SK-N-SH (cell line): ENCODE results near the gene PLEKHM3. TPM values are rescaled to one million over a fixed set of nuclear protein-coding genes. Genes with fewer than 3 reads are reported as not detected.
"Not testable (repeated sequence)": the region's sequence is repeated elsewhere in the genome, so short reads cannot be mapped to it uniquely, and the experiment has no call there.

ENCODE experiments used
- CTCF ChIA-PET: fragments of 300-600, 350-600 bp; formaldehyde crosslinking; extraction: SDS; loops from one replicate; lab custom pipeline; 2021; lab: Yijun Ruan, JAX
- POLR2A ChIA-PET: fragments of 350-600 bp; sonication (Branson Sonifier 250); formaldehyde crosslinking; extraction: SDS; loops from one replicate; lab custom pipeline; 2020; ENCODE audit warnings: antibody characterized with exemption, inconsistent platforms; lab: Yijun Ruan, JAX
- DNase-seq: peaks from one replicate; pipeline ENCODE4 v3.0.0; 2012
- H2AFZ ChIP-seq: fragments of 200-600 bp; sonication (generic); 2 replicates; pipeline ENCODE4 v1.8.1; 2016; ENCODE audit warnings: antibody characterized with exemption, mild to moderate bottlenecking, low read depth
- H3F3A ChIP-seq: fragments of 200-600 bp; sonication (generic); replicated peaks from 2 replicates; pipeline ENCODE3; 2016; ENCODE audit warnings: antibody characterized with exemption, mild to moderate bottlenecking; ENCODE audit not compliant: insufficient read depth
- H3K27ac ChIP-seq, 2 experiments: fragments of 200-500 bp in 1 of 2; fragments of 200-600 bp in 1 of 2; sonication (Bioruptor generic) in 1 of 2; sonication (generic), shearing (Covaris generic) in 1 of 2; 2 replicates each; pipeline versions ENCODE4 v1.5.1 to v1.6.1; 2014 to 2016; ENCODE audit warnings: low read depth in 2 of 2, inconsistent platforms in 1 of 2, low read length in 1 of 2, mild to moderate bottlenecking in 1 of 2, mixed read lengths in 1 of 2
- H3K27me3 ChIP-seq: fragments of 200-600 bp; sonication (generic), shearing (Covaris generic); 2 replicates; pipeline ENCODE4 v1.6.1; 2016; ENCODE audit warnings: mixed run types; ENCODE audit not compliant: insufficient read depth
- H3K36me3 ChIP-seq, 2 experiments: fragments of 200-500 bp in 1 of 2; fragments of 200-600 bp in 1 of 2; sonication (Bioruptor generic) in 1 of 2; sonication (generic) in 1 of 2; replicated peaks in 1 of 2; 2 replicates each; pipeline versions ENCODE3 to v1.5.1; 2014 to 2016; ENCODE audit warnings: low read length in 1 of 2, mild to moderate bottlenecking in 1 of 2; ENCODE audit not compliant: insufficient read depth in 2 of 2, control insufficient read depth in 1 of 2
- H3K4me1 ChIP-seq, 2 experiments: fragments of 200-500 bp in 1 of 2; fragments of 200-600 bp in 1 of 2; sonication (Bioruptor generic) in 1 of 2; sonication (generic), shearing (Covaris generic) in 1 of 2; 2 replicates each; pipeline versions ENCODE4 v1.5.1 to v1.6.1; 2014 to 2016; ENCODE audit warnings: low read depth in 1 of 2, low read length in 1 of 2, mixed run types in 1 of 2; ENCODE audit not compliant: insufficient read depth in 2 of 2, control insufficient read depth in 1 of 2
- H3K4me2 ChIP-seq: fragments of 200-600 bp; sonication (generic), shearing (Covaris generic); 2 replicates; pipeline ENCODE4 v1.6.1; 2017; ENCODE audit warnings: mixed run types
- H3K4me3 ChIP-seq, 2 experiments: fragments of 200-500 bp in 1 of 2; fragments of 200-600 bp in 1 of 2; sonication (Bioruptor generic) in 1 of 2; sonication (generic), shearing (Covaris generic) in 1 of 2; 2 replicates each; pipeline versions ENCODE4 v1.5.1 to v1.8.1; 2014 to 2016; ENCODE audit warnings: low read depth in 2 of 2, inconsistent platforms in 1 of 2, low read length in 1 of 2, mild to moderate bottlenecking in 1 of 2, mixed read lengths in 1 of 2, moderate library complexity in 1 of 2
- H3K79me2 ChIP-seq: fragments of 200-600 bp; sonication (generic); 2 replicates; pipeline ENCODE4 v1.8.1; 2017; ENCODE audit warnings: mild to moderate bottlenecking; ENCODE audit not compliant: insufficient read depth
- H3K9ac ChIP-seq: fragments of 200-600 bp; sonication (generic); 2 replicates; pipeline ENCODE4 v1.6.1; 2017; ENCODE audit warnings: mixed run types
- H3K9me2 ChIP-seq: fragments of 200-600 bp; sonication (generic); 2 replicates; pipeline ENCODE4 v1.6.1; 2017; ENCODE audit warnings: mixed run types
- H3K9me3 ChIP-seq: fragments of 200-600 bp; sonication (generic); 2 replicates; pipeline ENCODE4 v1.6.1; 2017; ENCODE audit warnings: mixed run types, mild to moderate bottlenecking, moderate library complexity
- H4K20me1 ChIP-seq: fragments of 200-600 bp; sonication (generic); 2 replicates; pipeline ENCODE4 v1.6.1; 2017; ENCODE audit warnings: mild to moderate bottlenecking, mixed run types; ENCODE audit not compliant: insufficient read depth
- CHD2 ChIP-seq: fragments of 150-350 bp; IDR thresholded peaks from 2 replicates; pipeline ENCODE4 v1.6.1; 2018; ENCODE audit warnings: low read length; ENCODE audit not compliant: partially characterized antibody
- FOSL2 ChIP-seq: IDR thresholded peaks from 2 replicates; pipeline ENCODE4 v1.4.0; 2012; ENCODE audit warnings: low read depth, mild to moderate bottlenecking, moderate library complexity, borderline replicate concordance
- FOXJ3 ChIP-seq: sonication (generic); formaldehyde crosslinking; IDR thresholded peaks from 2 replicates; pipeline ENCODE4 v1.5.1; 2020; ENCODE audit warnings: mild to moderate bottlenecking, missing genetic modification reagents
- FOXM1 ChIP-seq: IDR thresholded peaks from 2 replicates; pipeline ENCODE4 v1.4.0; 2012; ENCODE audit warnings: low read depth, mild to moderate bottlenecking
- GABPA ChIP-seq: IDR thresholded peaks from 2 replicates; pipeline ENCODE4 v1.4.0; 2012; ENCODE audit warnings: low read depth, mild to moderate bottlenecking
- GATA2 ChIP-seq: sonication (generic); formaldehyde crosslinking; IDR thresholded peaks from 2 replicates; pipeline ENCODE4 v1.5.0; 2020; ENCODE audit warnings: mild to moderate bottlenecking, missing genetic modification reagents
- IRF3 ChIP-seq: fragments of 150-350 bp; IDR thresholded peaks from 2 replicates; pipeline ENCODE4 v1.6.1; 2016; ENCODE audit warnings: mild to moderate bottlenecking, low read depth, low read length
- JUND ChIP-seq: IDR thresholded peaks from 2 replicates; pipeline ENCODE4 v1.4.0; 2012
- PBX3 ChIP-seq: IDR thresholded peaks from 2 replicates; pipeline ENCODE4; 2012
- SMC3 ChIP-seq: IDR thresholded peaks from 2 replicates; pipeline ENCODE4 v1.6.1; 2012; ENCODE audit warnings: low read depth, low read length, improper control_type of control experiment
- TCF12 ChIP-seq: IDR thresholded peaks from 2 replicates; pipeline ENCODE4 v1.4.0; 2012
- USF1 ChIP-seq: IDR thresholded peaks from 2 replicates; pipeline ENCODE4 v1.4.0; 2012; ENCODE audit warnings: low read depth, borderline replicate concordance
- ZBTB33 ChIP-seq: IDR thresholded peaks from 2 replicates; pipeline ENCODE4 v1.4.0; 2012; ENCODE audit warnings: low read depth, borderline replicate concordance
- WGBS: methylation state at CpG from one replicate; pipeline ENCODE4 v1.1.6; 2017; ENCODE audit warnings: low lambda C conversion rate; 5-methylcytosine and 5-hydroxymethylcytosine counted together
- polyA plus RNA-seq, 3 experiments: library from polyadenylated mRNA; depleted of rRNA; stranded (reverse); fragments of >200 nt; gene quantifications; 2 replicates each; pipeline ENCODE4 v1.2.3, GENCODE V29; 2012

Gene PLEKHM3
- polyA plus RNA-seq, 1 of the 3 experiments (the other 2 are of a cell fraction) = 1.9 TPM

- TF ChIP-seq GABPA = no peak
- TF ChIP-seq FOSL2 = no peak
Observed at GRCh38 chr2:207812726-207813080, 212.6 kb downstream of the PLEKHM3 start (continued).

- 94% methylated on average over 9 of the region's 9 CpGs for WGBS
- DNase-seq = no peak
- Histone ChIP-seq H3K9me2 (no peaks in the 10 kb centered on the region), H3K79me2 (no peaks in the 10 kb centered on the region), H3K27ac (no peak overlapping the region), H2AFZ (no peak overlapping the region), H3K4me3 (no peak overlapping the region), H4K20me1 (no peaks in the 10 kb centered on the region), H3K4me2 (no peak overlapping the region), H3K4me1 (peaks cover 0 to 3% of the 10 kb centered on the region in 2 experiments; a peak in 1 of 4 replicates), H3K9me3 (no peaks in the 10 kb centered on the region), H3K36me3 (no peaks in the 10 kb centered on the region), H3K27me3 (no peaks in the 10 kb centered on the region), H3K9ac (no peak overlapping the region)
- ChIA-PET CTCF (interaction anchor here (0.6 kb wide), 1 partner anchor 186 kb away, joined by 3 read pairs; no protein-coding TSS in a partner anchor), POLR2A (no interaction called here)
- TF ChIP-seq PBX3 = no peak
- TF ChIP-seq JUND = no peak
- no peak for TF ChIP-seq ZBTB33
- no peak for TF ChIP-seq TCF12
- TF ChIP-seq USF1 = no peak
- TF ChIP-seq CHD2 = no peak
- no peak for TF ChIP-seq FOSL2
- TF ChIP-seq GATA2 (CRISPR knock-in tag) = no peak
- no peak for TF ChIP-seq FOXJ3 (CRISPR knock-in tag)
- TF ChIP-seq SMC3 = no peak
- no peak for TF ChIP-seq IRF3
- TF ChIP-seq FOXM1 = no peak
- TF ChIP-seq, all 33 proteins: peak for 0
- H3F3A ChIP-seq = no peaks in the 10 kb centered on the region
Observed at GRCh38 chr2:207812058-207812725, 213.1 kb downstream of the PLEKHM3 start.

GRCh38 chr2:207811658-207812057, 213.7 kb downstream of the PLEKHM3 start:
- H3K4me1 ChIP-seq, H2AFZ ChIP-seq, H3K79me2 ChIP-seq, H3K9ac ChIP-seq, H3K4me3 ChIP-seq, H3K4me2 ChIP-seq, POLR2A ChIA-PET, H4K20me1 ChIP-seq, H3K9me3 ChIP-seq, H3F3A ChIP-seq, H3K36me3 ChIP-seq, H3K9me2 ChIP-seq, H3K27me3 ChIP-seq, DNase-seq, H3K27ac ChIP-seq: not testable (repeated sequence)
- CTCF ChIA-PET = interaction anchor here (0.6 to 1.5 kb wide), 3 partner anchors 28 to 186 kb away, joined by 3 to 5 read pairs (median 3); no protein-coding TSS in a partner anchor
- WGBS = 94% methylated on average over 10 of the region's 10 CpGs
